Measurements from ENCODE around the gene PUS10.
"Not testable (repeated sequence)": the region's sequence is repeated elsewhere in the genome, so short reads cannot be mapped to it uniquely, and the experiment has no call there.

Gene PUS10

GRCh38 chr2:61017556-61018317, at the start of gene PUS10, which contains the start of gene PEX13:
Gene PUS10, minus strand, starts transcription at chr2:61018255. Its CDS starts 6,365 bp downstream, at chr2:61011890.
Gene PEX13, plus strand, starts transcription at chr2:61017720. Its CDS starts 40 bp downstream, at chr2:61017760.
- H3K4me3 ChIP-seq (ENCODE audit: low read length): peak within 1 kb of the TSS; percentile 95
- peak within 1 kb of the TSS; percentile 91 for H3K9ac ChIP-seq (ENCODE audit: low read length)
- H3K4me1 ChIP-seq (ENCODE audit: control insufficient read depth, low read depth, low read length): peaks cover 8% of the 10 kb centered on the region

GRCh38 chr2:61065714-61066709, 48.0 kb upstream of the PUS10 start, which contains the start of gene SANBR:
Gene SANBR, plus strand, starts transcription at chr2:61065871. Its CDS starts 4,480 bp downstream, at chr2:61070351.
- peaks cover 3% of the 10 kb centered on the region for H3K36me3 ChIP-seq (ENCODE audit: control insufficient read depth, low read depth, low read length)

More at GRCh38 chr2:61017556-61018317, at the start of gene PUS10, which contains the start of gene PEX13:
- Histone ChIP-seq H3K27me3 (ENCODE audit: control insufficient read depth, insufficient read depth, low read length) (no peaks in the 10 kb centered on the region), H3K9me3 (ENCODE audit: control insufficient read depth, low read depth, low read length) (no peaks in the 10 kb centered on the region), H3K36me3 (ENCODE audit: control insufficient read depth, low read depth, low read length) (peaks cover 3% of the 10 kb centered on the region), H3K27ac (ENCODE audit: low read length) (peak within 1 kb of the TSS; percentile 92)

GRCh38 chr2:61059382-61059781, 41.3 kb upstream of the PUS10 start:
- no peak overlapping the region for H3K4me3 ChIP-seq (ENCODE audit: low read length)
- no peaks in the 10 kb centered on the region for H3K4me1 ChIP-seq (ENCODE audit: control insufficient read depth, low read depth, low read length)
- H3K36me3 ChIP-seq (ENCODE audit: control insufficient read depth, low read depth, low read length): no peaks in the 10 kb centered on the region
- no peak overlapping the region for H3K9ac ChIP-seq (ENCODE audit: low read length)
- no peak overlapping the region for H3K27ac ChIP-seq (ENCODE audit: low read length)
- no peaks in the 10 kb centered on the region for H3K27me3 ChIP-seq (ENCODE audit: control insufficient read depth, insufficient read depth, low read length)
- H3K9me3 ChIP-seq (ENCODE audit: control insufficient read depth, low read depth, low read length): no peaks in the 10 kb centered on the region

More at GRCh38 chr2:61065714-61066709, 48.0 kb upstream of the PUS10 start, which contains the start of gene SANBR:
- H3K9ac ChIP-seq (ENCODE audit: low read length): peak within 1 kb of the TSS; percentile 52
- H3K4me3 ChIP-seq (ENCODE audit: low read length): peak within 1 kb of the TSS; percentile 64
- H3K4me1 ChIP-seq (ENCODE audit: control insufficient read depth, low read depth, low read length): peaks cover 6% of the 10 kb centered on the region
- no peaks in the 10 kb centered on the region for H3K9me3 ChIP-seq (ENCODE audit: control insufficient read depth, low read depth, low read length)
- no peaks in the 10 kb centered on the region for H3K27me3 ChIP-seq (ENCODE audit: control insufficient read depth, insufficient read depth, low read length)
- H3K27ac ChIP-seq (ENCODE audit: low read length): no peak within 1 kb of the TSS

- Histone ChIP-seq H3K9me3 (ENCODE audit: control insufficient read depth, low read depth, low read length) (no peaks in the 10 kb centered on the region), H3K4me3 (ENCODE audit: low read length) (no peak overlapping the region), H3K27me3 (ENCODE audit: control insufficient read depth, insufficient read depth, low read length) (no peaks in the 10 kb centered on the region), H3K9ac (ENCODE audit: low read length) (no peak overlapping the region), H3K4me1 (ENCODE audit: control insufficient read depth, low read depth, low read length) (no peaks in the 10 kb centered on the region), H3K36me3 (ENCODE audit: control insufficient read depth, low read depth, low read length) (no peaks in the 10 kb centered on the region), H3K27ac (ENCODE audit: low read length) (no peak overlapping the region)
These were observed 39.5 kb upstream of the PUS10 start for GRCh38 chr2:61057562-61057961.

GRCh38 chr2:61055557-61055956, 37.5 kb upstream of the PUS10 start:
- H3K27me3 ChIP-seq (ENCODE audit: control insufficient read depth, insufficient read depth, low read length): no peaks in the 10 kb centered on the region
- no peaks in the 10 kb centered on the region for H3K36me3 ChIP-seq (ENCODE audit: control insufficient read depth, low read depth, low read length)

GRCh38 chr2:61045999-61046398, 27.9 kb upstream of the PUS10 start:
- H3K9ac ChIP-seq (ENCODE audit: low read length): no peak overlapping the region
- H3K27ac ChIP-seq (ENCODE audit: low read length): no peak overlapping the region
- H3K27me3 ChIP-seq (ENCODE audit: control insufficient read depth, insufficient read depth, low read length): no peaks in the 10 kb centered on the region
- H3K4me1 ChIP-seq (ENCODE audit: control insufficient read depth, low read depth, low read length): no peaks in the 10 kb centered on the region
- H3K36me3 ChIP-seq (ENCODE audit: control insufficient read depth, low read depth, low read length): peaks cover 25% of the 10 kb centered on the region
- H3K4me3 ChIP-seq (ENCODE audit: low read length): no peak overlapping the region
- no peaks in the 10 kb centered on the region for H3K9me3 ChIP-seq (ENCODE audit: control insufficient read depth, low read depth, low read length)

More at GRCh38 chr2:61055557-61055956, 37.5 kb upstream of the PUS10 start:
- Histone ChIP-seq H3K9me3 (ENCODE audit: control insufficient read depth, low read depth, low read length) (no peaks in the 10 kb centered on the region), H3K4me3 (ENCODE audit: low read length) (no peak overlapping the region), H3K4me1 (ENCODE audit: control insufficient read depth, low read depth, low read length) (no peaks in the 10 kb centered on the region), H3K27ac (ENCODE audit: low read length) (no peak overlapping the region), H3K9ac (ENCODE audit: low read length) (no peak overlapping the region)

- H3K4me1 ChIP-seq (ENCODE audit: control insufficient read depth, low read depth, low read length): no peaks in the 10 kb centered on the region
- no peaks in the 10 kb centered on the region for H3K9me3 ChIP-seq (ENCODE audit: control insufficient read depth, low read depth, low read length)
- H3K9ac ChIP-seq (ENCODE audit: low read length): no peak overlapping the region
- no peak overlapping the region for H3K4me3 ChIP-seq (ENCODE audit: low read length)
- H3K36me3 ChIP-seq (ENCODE audit: control insufficient read depth, low read depth, low read length): peaks cover 25% of the 10 kb centered on the region
- H3K27ac ChIP-seq (ENCODE audit: low read length): no peak overlapping the region
- H3K27me3 ChIP-seq (ENCODE audit: control insufficient read depth, insufficient read depth, low read length): no peaks in the 10 kb centered on the region
These were observed 27.2 kb upstream of the PUS10 start for GRCh38 chr2:61045226-61045625.

GRCh38 chr2:61044636-61045035, 26.6 kb upstream of the PUS10 start:
- no peaks in the 10 kb centered on the region for H3K9me3 ChIP-seq (ENCODE audit: control insufficient read depth, low read depth, low read length)
- H3K4me3 ChIP-seq (ENCODE audit: low read length): no peak overlapping the region
- no peak overlapping the region for H3K27ac ChIP-seq (ENCODE audit: low read length)
- H3K4me1 ChIP-seq (ENCODE audit: control insufficient read depth, low read depth, low read length): no peaks in the 10 kb centered on the region
- H3K36me3 ChIP-seq (ENCODE audit: control insufficient read depth, low read depth, low read length): peaks cover 25% of the 10 kb centered on the region
- no peaks in the 10 kb centered on the region for H3K27me3 ChIP-seq (ENCODE audit: control insufficient read depth, insufficient read depth, low read length)
- H3K9ac ChIP-seq (ENCODE audit: low read length): no peak overlapping the region

GRCh38 chr2:61042807-61043206, 24.8 kb upstream of the PUS10 start:
- H3K27me3 ChIP-seq (ENCODE audit: control insufficient read depth, insufficient read depth, low read length): no peaks in the 10 kb centered on the region
- H3K4me1 ChIP-seq (ENCODE audit: control insufficient read depth, low read depth, low read length): no peaks in the 10 kb centered on the region
- no peak overlapping the region for H3K4me3 ChIP-seq (ENCODE audit: low read length)
- H3K27ac ChIP-seq (ENCODE audit: low read length): no peak overlapping the region
- no peaks in the 10 kb centered on the region for H3K9me3 ChIP-seq (ENCODE audit: control insufficient read depth, low read depth, low read length)
- no peak overlapping the region for H3K9ac ChIP-seq (ENCODE audit: low read length)
- H3K36me3 ChIP-seq (ENCODE audit: control insufficient read depth, low read depth, low read length): peaks cover 14% of the 10 kb centered on the region

- not testable (repeated sequence) for H3K27me3 ChIP-seq (ENCODE audit: control insufficient read depth, insufficient read depth, low read length); H3K4me1 ChIP-seq (ENCODE audit: control insufficient read depth, low read depth, low read length); H3K4me3 ChIP-seq (ENCODE audit: low read length); H3K9ac ChIP-seq (ENCODE audit: low read length); H3K9me3 ChIP-seq (ENCODE audit: control insufficient read depth, low read depth, low read length); H3K27ac ChIP-seq (ENCODE audit: low read length)
- H3K36me3 ChIP-seq (ENCODE audit: control insufficient read depth, low read depth, low read length): peaks cover 19% of the 10 kb centered on the region
These were observed 18.6 kb upstream of the PUS10 start for GRCh38 chr2:61036643-61037042.

- not testable (repeated sequence) for H3K9ac ChIP-seq (ENCODE audit: low read length); H3K27me3 ChIP-seq (ENCODE audit: control insufficient read depth, insufficient read depth, low read length); H3K9me3 ChIP-seq (ENCODE audit: control insufficient read depth, low read depth, low read length); H3K4me1 ChIP-seq (ENCODE audit: control insufficient read depth, low read depth, low read length); H3K27ac ChIP-seq (ENCODE audit: low read length); H3K4me3 ChIP-seq (ENCODE audit: low read length)
- H3K36me3 ChIP-seq (ENCODE audit: control insufficient read depth, low read depth, low read length): peaks cover 24% of the 10 kb centered on the region
These were observed 16.5 kb upstream of the PUS10 start for GRCh38 chr2:61034592-61034991.

All from iPS-18a (cell line).